Measurements from ENCODE around the gene PSMA1. TPM values are rescaled to one million over a fixed set of nuclear protein-coding genes. Genes with fewer than 3 reads are reported as not detected.
A peak's percentile ranks its signal among the peaks of the same experiment; 100 is the strongest.

The PSMA1 gene
- polyA plus RNA-seq, 2 of the 4 experiments (the other 2 are of a cell fraction) = 299 to 370 TPM

DNA sequence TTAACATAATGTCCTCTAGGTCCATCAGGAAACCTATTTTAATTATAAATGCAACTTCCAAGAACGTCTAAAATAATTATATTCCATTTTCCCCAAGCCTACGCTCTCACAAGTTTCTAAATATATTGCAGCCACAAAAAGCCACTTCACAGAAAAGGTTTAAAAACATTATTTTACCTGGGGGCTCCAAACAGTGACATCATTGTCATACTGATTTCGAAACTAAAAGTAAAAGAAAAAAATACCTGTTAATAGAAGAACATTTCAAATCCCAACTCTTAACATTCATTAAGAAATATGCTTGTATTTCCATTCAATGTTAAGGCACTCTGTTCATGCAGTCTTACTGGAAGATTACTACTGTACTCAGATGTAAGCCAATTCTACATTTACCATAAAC is 1.4 kb downstream of the PSMA1 start:
- CTCF ChIA-PET = interaction anchor here (0.6 kb wide), 1 partner anchor 63 kb away, joined by 4 read pairs; no protein-coding TSS in a partner anchor
- no peaks in the 10 kb centered on the region for H3K9me3 ChIP-seq
- POLR2A ChIA-PET = no interaction called here
- no peak for FAIRE-seq
- peaks cover 10% of the 10 kb centered on the region for H3K4me1 ChIP-seq
- no peak for DNase-seq (ENCODE audit: low read depth in 1 of 2, low spot score in 1 of 2)
- ATAC-seq = no peak
- WGBS (ENCODE audit: missing lambda C conversion rate) = 40% methylated on average over 3 of the region's 3 CpGs
- peak overlapping the region; percentile 85 to 96; a peak in 5 of 6 replicates for H3K27ac ChIP-seq
- peak overlapping the region; percentile 64 for H3K4me3 ChIP-seq
- peak overlapping the region; percentile 70 for H3K4me2 ChIP-seq
- TF ChIP-seq RAD21 (conservative IDR thresholded peaks at IDR 0.05 in 1 of 2, IDR thresholded peaks at IDR 0.05 in 1 of 2) (no peak), SREBF2 (IDR thresholded peaks at IDR 0.05) (no peak), ESRRA (IDR thresholded peaks at IDR 0.05; ENCODE audit: borderline replicate concordance, low read length) (no peak), FOSL2 (IDR thresholded peaks at IDR 0.05) (no peak), FOSL2 (CRISPR knock-in tag; IDR thresholded peaks at IDR 0.05) (no peak)
- TF ChIP-seq, protein P1, sequence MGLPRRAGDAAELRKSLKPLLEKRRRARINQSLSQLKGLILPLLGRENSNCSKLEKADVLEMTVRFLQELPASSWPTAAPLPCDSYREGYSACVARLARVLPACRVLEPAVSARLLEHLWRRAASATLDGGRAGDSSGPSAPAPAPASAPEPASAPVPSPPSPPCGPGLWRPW (IDR thresholded peaks at IDR 0.05) = no peak

DNA sequence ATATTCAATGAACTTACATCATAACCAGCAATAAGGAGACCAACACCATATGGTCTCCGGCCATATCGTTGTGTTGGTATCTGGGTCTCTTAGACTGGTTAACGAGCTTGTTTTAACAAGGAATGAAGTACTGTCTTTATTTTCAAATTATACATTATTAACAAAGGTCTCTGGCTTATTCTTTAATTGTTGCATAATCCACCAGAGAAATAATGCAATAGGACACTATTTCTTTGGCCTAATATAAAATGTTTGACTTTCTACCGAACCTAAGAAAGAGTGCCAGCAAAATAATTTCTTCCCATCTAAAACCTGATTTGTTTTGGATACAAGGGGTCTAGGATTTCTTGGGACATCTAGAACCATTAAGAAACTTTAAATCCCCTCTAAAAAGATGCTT is 6.4 kb downstream of the PSMA1 start:
- FAIRE-seq (no peak), ATAC-seq (no peak), DNase-seq (ENCODE audit: low read depth in 1 of 2, low spot score in 1 of 2) (no peak)
- no peak overlapping the region for H3K4me2 ChIP-seq
- peaks cover 9% of the 10 kb centered on the region for H3K4me1 ChIP-seq
- ChIA-PET CTCF (no interaction called here), POLR2A (no interaction called here)
- no peaks in the 10 kb centered on the region for H3K9me3 ChIP-seq
- H3K4me3 ChIP-seq = no peak overlapping the region
- WGBS (ENCODE audit: missing lambda C conversion rate) = 94% methylated on average over 4 of the region's 4 CpGs
- TF ChIP-seq CEBPB (IDR thresholded peaks at IDR 0.05) = peak in 1 of 2 experiments; percentile 26; a peak in 1 of 4 replicates
- TF ChIP-seq FOXS1 (CRISPR knock-in tag; IDR thresholded peaks at IDR 0.05) = no peak
- H3K27ac ChIP-seq = no peak overlapping the region

DNA sequence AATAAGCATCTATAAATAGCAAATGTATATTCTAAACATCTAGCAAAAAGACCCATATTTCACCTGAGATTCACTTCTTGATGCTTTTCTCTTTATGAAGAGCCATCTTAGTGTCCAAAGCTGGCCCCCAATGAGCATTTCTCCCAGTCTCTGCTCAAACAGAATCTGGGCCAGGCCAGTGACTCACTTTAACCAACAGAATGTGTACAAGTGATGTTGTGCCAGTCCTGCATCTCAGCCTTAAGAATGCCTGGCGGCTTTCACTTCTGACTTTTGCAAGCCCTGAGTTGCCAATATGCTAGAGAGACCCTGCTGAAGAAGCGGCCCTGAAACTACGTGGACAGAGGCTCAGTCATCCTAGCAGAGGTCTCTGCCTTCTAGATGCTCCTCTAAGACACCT is 13.7 kb downstream of the PSMA1 start:
- Histone ChIP-seq H3K4me1 (no peaks in the 10 kb centered on the region), H3K27ac (no peak overlapping the region), H3K4me2 (no peak overlapping the region), H3K4me3 (no peak overlapping the region), H3K9me3 (no peaks in the 10 kb centered on the region)
- TF ChIP-seq JUN (IDR thresholded peaks at IDR 0.05) (no peak), SREBF2 (IDR thresholded peaks at IDR 0.05) (no peak), RCOR1 (IDR thresholded peaks at IDR 0.05; ENCODE audit: low read depth, low read length) (no peak), ZFP36 (IDR thresholded peaks at IDR 0.05; ENCODE audit: borderline replicate concordance, partially characterized antibody) (no peak), CBX2 (IDR thresholded peaks at IDR 0.05; ENCODE audit: borderline replicate concordance, low read depth) (no peak), RARB (CRISPR knock-in tag; IDR thresholded peaks at IDR 0.05) (no peak)
- TF ChIP-seq, protein P1 (IDR thresholded peaks at IDR 0.05) = no peak
- TF ChIP-seq, protein P2, sequence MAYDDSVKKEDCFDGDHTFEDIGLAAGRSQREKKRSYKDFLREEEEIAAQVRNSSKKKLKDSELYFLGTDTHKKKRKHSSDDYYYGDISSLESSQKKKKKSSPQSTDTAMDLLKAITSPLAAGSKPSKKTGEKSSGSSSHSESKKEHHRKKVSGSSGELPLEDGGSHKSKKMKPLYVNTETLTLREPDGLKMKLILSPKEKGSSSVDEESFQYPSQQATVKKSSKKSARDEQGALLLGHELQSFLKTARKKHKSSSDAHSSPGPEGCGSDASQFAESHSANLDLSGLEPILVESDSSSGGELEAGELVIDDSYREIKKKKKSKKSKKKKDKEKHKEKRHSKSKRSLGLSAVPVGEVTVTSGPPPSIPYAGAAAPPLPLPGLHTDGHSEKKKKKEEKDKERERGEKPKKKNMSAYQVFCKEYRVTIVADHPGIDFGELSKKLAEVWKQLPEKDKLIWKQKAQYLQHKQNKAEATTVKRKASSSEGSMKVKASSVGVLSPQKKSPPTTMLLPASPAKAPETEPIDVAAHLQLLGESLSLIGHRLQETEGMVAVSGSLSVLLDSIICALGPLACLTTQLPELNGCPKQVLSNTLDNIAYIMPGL (CRISPR knock-in tag; IDR thresholded peaks at IDR 0.05; ENCODE audit: borderline replicate concordance) = no peak
- TF ChIP-seq, protein P3, sequence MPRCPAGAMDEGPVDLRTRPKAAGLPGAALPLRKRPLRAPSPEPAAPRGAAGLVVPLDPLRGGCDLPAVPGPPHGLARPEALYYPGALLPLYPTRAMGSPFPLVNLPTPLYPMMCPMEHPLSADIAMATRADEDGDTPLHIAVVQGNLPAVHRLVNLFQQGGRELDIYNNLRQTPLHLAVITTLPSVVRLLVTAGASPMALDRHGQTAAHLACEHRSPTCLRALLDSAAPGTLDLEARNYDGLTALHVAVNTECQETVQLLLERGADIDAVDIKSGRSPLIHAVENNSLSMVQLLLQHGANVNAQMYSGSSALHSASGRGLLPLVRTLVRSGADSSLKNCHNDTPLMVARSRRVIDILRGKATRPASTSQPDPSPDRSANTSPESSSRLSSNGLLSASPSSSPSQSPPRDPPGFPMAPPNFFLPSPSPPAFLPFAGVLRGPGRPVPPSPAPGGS (IDR thresholded peaks at IDR 0.05) = no peak
- no peak for FAIRE-seq
- no peak for DNase-seq (ENCODE audit: low read depth in 1 of 2, low spot score in 1 of 2)
- ChIA-PET CTCF (interaction anchor here (0.8 kb wide), 1 partner anchor 198 kb away, joined by 3 read pairs; no protein-coding TSS in a partner anchor), POLR2A (no interaction called here)
- ATAC-seq = no peak; a peak in 2 of 6 replicates
- 97% methylated on average over 3 of the region's 3 CpGs for WGBS (ENCODE audit: missing lambda C conversion rate)

DNA sequence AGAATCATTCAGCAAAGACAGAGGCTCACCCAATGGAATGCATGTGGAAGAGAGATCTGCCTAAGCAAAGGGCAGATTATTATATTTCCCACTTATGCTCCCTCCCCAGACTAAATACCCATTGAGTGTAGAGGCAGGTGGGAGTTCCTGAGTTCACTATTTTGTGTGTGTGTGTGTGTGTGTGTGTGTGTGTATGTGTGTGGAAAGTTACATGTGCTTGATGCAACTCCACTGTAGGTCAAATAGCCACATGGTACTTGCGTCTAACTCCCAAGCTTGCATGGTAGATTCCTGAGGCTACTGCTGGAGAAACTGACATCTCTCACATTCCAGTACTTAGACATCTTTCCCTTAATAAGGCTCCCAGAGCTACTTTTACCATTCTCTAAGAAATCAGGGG is 17.2 kb downstream of the PSMA1 start:
- Histone ChIP-seq H3K4me1 (peaks cover 12% of the 10 kb centered on the region; the same call in 2 of the 3 replicates), H3K4me2 (no peak overlapping the region), H3K4me3 (no peak overlapping the region), H3K9me3 (no peaks in the 10 kb centered on the region), H3K27ac (no peak overlapping the region)
- CTCF ChIA-PET = interaction anchor here (0.7 kb wide), 1 partner anchor 405 kb away, joined by 3 read pairs; no protein-coding TSS in a partner anchor
- POLR2A ChIA-PET = no interaction called here
- ATAC-seq (no peak), DNase-seq (ENCODE audit: low read depth in 1 of 2, low spot score in 1 of 2) (no peak), FAIRE-seq (no peak)
- WGBS (ENCODE audit: missing lambda C conversion rate) = 93% methylated on average over 1 of the region's 1 CpG
- TF ChIP-seq CHD4 (IDR thresholded peaks at IDR 0.05; ENCODE audit: borderline replicate concordance) (no peak), POLR2A (IDR thresholded peaks at IDR 0.05; ENCODE audit: low read length) (no peak), HOXB5 (CRISPR knock-in tag; IDR thresholded peaks at IDR 0.05) (no peak), BHLHE40 (IDR thresholded peaks at IDR 0.05; ENCODE audit: low read depth, low read length) (no peak), NFE2L2 (conservative IDR thresholded peaks at IDR 0.05; ENCODE audit: low read length) (no peak), HOXB13 (CRISPR knock-in tag; IDR thresholded peaks at IDR 0.05; ENCODE audit: low read depth) (no peak), FOSL2 (IDR thresholded peaks at IDR 0.05) (no peak), FOSL2 (CRISPR knock-in tag; IDR thresholded peaks at IDR 0.05) (no peak)
- TF ChIP-seq, protein P4, sequence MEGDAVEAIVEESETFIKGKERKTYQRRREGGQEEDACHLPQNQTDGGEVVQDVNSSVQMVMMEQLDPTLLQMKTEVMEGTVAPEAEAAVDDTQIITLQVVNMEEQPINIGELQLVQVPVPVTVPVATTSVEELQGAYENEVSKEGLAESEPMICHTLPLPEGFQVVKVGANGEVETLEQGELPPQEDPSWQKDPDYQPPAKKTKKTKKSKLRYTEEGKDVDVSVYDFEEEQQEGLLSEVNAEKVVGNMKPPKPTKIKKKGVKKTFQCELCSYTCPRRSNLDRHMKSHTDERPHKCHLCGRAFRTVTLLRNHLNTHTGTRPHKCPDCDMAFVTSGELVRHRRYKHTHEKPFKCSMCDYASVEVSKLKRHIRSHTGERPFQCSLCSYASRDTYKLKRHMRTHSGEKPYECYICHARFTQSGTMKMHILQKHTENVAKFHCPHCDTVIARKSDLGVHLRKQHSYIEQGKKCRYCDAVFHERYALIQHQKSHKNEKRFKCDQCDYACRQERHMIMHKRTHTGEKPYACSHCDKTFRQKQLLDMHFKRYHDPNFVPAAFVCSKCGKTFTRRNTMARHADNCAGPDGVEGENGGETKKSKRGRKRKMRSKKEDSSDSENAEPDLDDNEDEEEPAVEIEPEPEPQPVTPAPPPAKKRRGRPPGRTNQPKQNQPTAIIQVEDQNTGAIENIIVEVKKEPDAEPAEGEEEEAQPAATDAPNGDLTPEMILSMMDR (IDR thresholded peaks at IDR 0.05) = no peak
- TF ChIP-seq, protein P5, sequence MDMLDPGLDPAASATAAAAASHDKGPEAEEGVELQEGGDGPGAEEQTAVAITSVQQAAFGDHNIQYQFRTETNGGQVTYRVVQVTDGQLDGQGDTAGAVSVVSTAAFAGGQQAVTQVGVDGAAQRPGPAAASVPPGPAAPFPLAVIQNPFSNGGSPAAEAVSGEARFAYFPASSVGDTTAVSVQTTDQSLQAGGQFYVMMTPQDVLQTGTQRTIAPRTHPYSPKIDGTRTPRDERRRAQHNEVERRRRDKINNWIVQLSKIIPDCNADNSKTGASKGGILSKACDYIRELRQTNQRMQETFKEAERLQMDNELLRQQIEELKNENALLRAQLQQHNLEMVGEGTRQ (IDR thresholded peaks at IDR 0.05) = no peak

All from A549 (cell line).